DOHH2 (cell line): Measurements from ENCODE around the gene CREM.

ENCODE experiments used
- H3F3A ChIP-seq: fragments of 200-600 bp; sonication (generic), shearing (Covaris generic); 2 replicates; pipeline ENCODE4 v1.6.0; 2016; ENCODE audit warnings: antibody characterized with exemption, mild to moderate bottlenecking; ENCODE audit not compliant: control insufficient read depth, insufficient read depth
- H3K27ac ChIP-seq: fragments of 200-600 bp; sonication (generic); 2 replicates; pipeline ENCODE4 v1.5.1; 2014; ENCODE audit warnings: low read depth, mild to moderate bottlenecking, low read length, moderate library complexity
- H3K27me3 ChIP-seq: fragments of 200-600 bp; sonication (generic); 2 replicates; pipeline ENCODE4 v1.6.1; 2014; ENCODE audit warnings: mild to moderate bottlenecking, low read length, mixed read lengths; ENCODE audit not compliant: control insufficient read depth
- H3K36me3 ChIP-seq: fragments of 200-600 bp; sonication (generic); 2 replicates; pipeline ENCODE4 v1.6.1; 2014; ENCODE audit warnings: mild to moderate bottlenecking, low read length, moderate library complexity, mixed read lengths; ENCODE audit not compliant: control insufficient read depth
- H3K4me1 ChIP-seq: fragments of 200-600 bp; sonication (generic); 2 replicates; pipeline ENCODE4 v1.6.1; 2014; ENCODE audit warnings: mild to moderate bottlenecking, low read length, mixed read lengths; ENCODE audit not compliant: control insufficient read depth
- H3K4me2 ChIP-seq: fragments of 200-600 bp; sonication (generic); 2 replicates; pipeline ENCODE4 v1.6.0; 2014; ENCODE audit warnings: mild to moderate bottlenecking, low read length, moderate library complexity
- H3K4me3 ChIP-seq: fragments of 200-600 bp; sonication (generic); 2 replicates; pipeline ENCODE4 v1.5.1; 2014; ENCODE audit warnings: mild to moderate bottlenecking, low read length, mixed read lengths
- H3K79me2 ChIP-seq: fragments of 200-600 bp; sonication (generic); 2 replicates; pipeline ENCODE4 v1.6.1; 2014; ENCODE audit warnings: mild to moderate bottlenecking, low read length, mixed read lengths; ENCODE audit not compliant: control insufficient read depth
- H3K9me2 ChIP-seq: fragments of 200-600 bp; sonication (generic); replicated peaks from 2 replicates; pipeline ENCODE4 v1.6.1; 2014; ENCODE audit warnings: mild to moderate bottlenecking, low read length, mixed read lengths; ENCODE audit not compliant: control insufficient read depth
- H3K9me3 ChIP-seq: fragments of 200-600 bp; sonication (generic); 2 replicates; pipeline ENCODE4 v1.6.1; 2014; ENCODE audit warnings: antibody characterized with exemption, low read length, mixed read lengths; ENCODE audit not compliant: control insufficient read depth, insufficient read depth
- H4K20me1 ChIP-seq: fragments of 200-600 bp; sonication (generic); 2 replicates; pipeline ENCODE4 v1.6.0; 2014; ENCODE audit warnings: low read depth, mild to moderate bottlenecking, antibody characterized with exemption, low read length, moderate library complexity; ENCODE audit not compliant: control insufficient read depth, insufficient read depth
- CTCF ChIP-seq: fragments of 200-600 bp; sonication (generic); IDR thresholded peaks from one replicate; pipeline ENCODE4 v1.5.1; 2014; ENCODE audit warnings: antibody characterized with exemption, mild to moderate bottlenecking, low read depth, low read length; ENCODE audit not compliant: poor library complexity, severe bottlenecking
- EZH2phosphoT487 ChIP-seq: fragments of 200-600 bp; sonication (generic); IDR thresholded peaks from 2 replicates; pipeline ENCODE4 v1.6.1; 2017; ENCODE audit warnings: borderline replicate concordance, mild to moderate bottlenecking, antibody characterized with exemption, low read length, moderate library complexity, mixed read lengths

Gene CREM

GRCh38 chr10:35166607-35167006, 40.0 kb downstream of the CREM start:
- no peaks in the 10 kb centered on the region for H3F3A ChIP-seq
- no peaks in the 10 kb centered on the region for H3K36me3 ChIP-seq
- H3K4me1 ChIP-seq, result peaks cover 16% of the 10 kb centered on the region
- no peaks in the 10 kb centered on the region for H3K9me3 ChIP-seq
- TF ChIP-seq EZH2phosphoT487 (no peak), CTCF (no peak)
- H3K9me2 ChIP-seq, result no peaks in the 10 kb centered on the region
- no peaks in the 10 kb centered on the region for H4K20me1 ChIP-seq
- no peaks in the 10 kb centered on the region for H3K27me3 ChIP-seq
- no peak overlapping the region for H3K27ac ChIP-seq
- H3K4me3 ChIP-seq, result no peak overlapping the region
- H3K4me2 ChIP-seq, result no peak overlapping the region
- no peaks in the 10 kb centered on the region for H3K79me2 ChIP-seq

- Histone ChIP-seq H3K4me1 (peaks cover 16% of the 10 kb centered on the region), H3K9me2 (no peaks in the 10 kb centered on the region), H3K4me2 (no peak overlapping the region), H3K27ac (no peak overlapping the region), H3K4me3 (no peak overlapping the region), H3K27me3 (no peaks in the 10 kb centered on the region), H3K9me3 (no peaks in the 10 kb centered on the region), H4K20me1 (no peaks in the 10 kb centered on the region), H3F3A (no peaks in the 10 kb centered on the region), H3K36me3 (no peaks in the 10 kb centered on the region), H3K79me2 (no peaks in the 10 kb centered on the region)
- TF ChIP-seq EZH2phosphoT487 (no peak), CTCF (no peak)
These were observed 40.7 kb downstream of the CREM start for GRCh38 chr10:35167342-35167741.

- Histone ChIP-seq H3K36me3 (no peaks in the 10 kb centered on the region), H3K9me2 (no peaks in the 10 kb centered on the region), H3K27ac (no peak overlapping the region), H3K4me1 (no peaks in the 10 kb centered on the region), H3K9me3 (no peaks in the 10 kb centered on the region), H3F3A (no peaks in the 10 kb centered on the region), H3K27me3 (no peaks in the 10 kb centered on the region), H3K4me3 (no peak overlapping the region), H4K20me1 (no peaks in the 10 kb centered on the region; the same call in 1 of the 2 replicates), H3K4me2 (no peak overlapping the region), H3K79me2 (no peaks in the 10 kb centered on the region)
- no peak for TF ChIP-seq CTCF
- no peak for TF ChIP-seq EZH2phosphoT487
These were observed 45.5 kb downstream of the CREM start for GRCh38 chr10:35172146-35172545.

- Histone ChIP-seq H3K9me2 (no peaks in the 10 kb centered on the region), H3K79me2 (no peaks in the 10 kb centered on the region), H3K4me2 (no peak overlapping the region)
These were observed 45.9 kb downstream of the CREM start for GRCh38 chr10:35172574-35172973.

More at GRCh38 chr10:35172574-35172973, 45.9 kb downstream of the CREM start:
- H3K27ac ChIP-seq, result no peak overlapping the region
- H3F3A ChIP-seq, result no peaks in the 10 kb centered on the region
- no peaks in the 10 kb centered on the region for H3K27me3 ChIP-seq
- no peaks in the 10 kb centered on the region; the same call in 1 of the 2 replicates for H4K20me1 ChIP-seq
- H3K4me1 ChIP-seq, result no peaks in the 10 kb centered on the region
- no peak overlapping the region for H3K4me3 ChIP-seq
- H3K9me3 ChIP-seq, result no peaks in the 10 kb centered on the region
- H3K36me3 ChIP-seq, result no peaks in the 10 kb centered on the region
- TF ChIP-seq CTCF (no peak), EZH2phosphoT487 (no peak)
